ENCODE data around the gene RIC3. TPM values are rescaled to one million over a fixed set of nuclear protein-coding genes. Genes with fewer than 3 reads are reported as not detected.
A peak's percentile ranks its signal among the peaks of the same experiment; 100 is the strongest.

The RIC3 gene
- total RNA-seq, 1 experiment from 2014 or later, result 23.7 TPM

DNA sequence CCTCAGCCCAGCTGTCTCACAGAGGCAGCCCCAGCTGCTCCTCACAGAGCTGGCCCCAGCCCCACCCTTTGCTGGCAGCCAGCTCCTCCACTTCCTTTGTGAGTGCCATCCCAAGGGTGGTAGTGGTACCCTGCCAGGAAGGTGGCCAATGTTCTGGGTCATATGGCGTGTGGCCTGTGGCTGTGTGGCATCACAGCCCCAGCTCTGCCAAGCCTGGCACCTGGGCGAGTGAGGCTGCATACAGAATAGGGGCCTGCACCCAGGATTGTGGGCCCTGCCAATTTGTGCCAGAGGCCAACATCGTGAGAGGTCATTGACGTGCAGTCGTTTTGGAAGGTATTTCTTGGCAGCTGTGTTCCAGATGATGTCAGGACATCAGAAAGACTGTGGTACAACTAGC lies 77.1 kb downstream of the RIC3 start:
- Histone ChIP-seq H2BK5ac (ENCODE audit: insufficient read length, low read length) (no peak overlapping the region), H2AK5ac (ENCODE audit: insufficient read length, low read length) (no peak overlapping the region), H2BK12ac (ENCODE audit: insufficient read length, low read depth, low read length) (no peak overlapping the region), H3K27me3 (ENCODE audit: insufficient read depth, low read length) (no peaks in the 10 kb centered on the region), H3K4ac (ENCODE audit: low read depth, low read length) (no peak overlapping the region), H3K14ac (ENCODE audit: insufficient read depth, low read length) (no peak overlapping the region), H4K8ac (replicated peaks; ENCODE audit: insufficient read length, low read depth, low read length) (no peak overlapping the region), H3K79me1 (ENCODE audit: insufficient read depth, low read depth, low read length, poor library complexity, severe bottlenecking) (no peaks in the 10 kb centered on the region), H2AFZ (ENCODE audit: low read length) (no peak overlapping the region), H3K27ac (ENCODE audit: insufficient read length, low read depth, low read length) (no peak overlapping the region), H4K91ac (ENCODE audit: insufficient read length, low read depth, low read length) (no peak overlapping the region), H3K4me2 (ENCODE audit: insufficient read depth, insufficient read length, low read length) (no peak overlapping the region), H3K79me2 (ENCODE audit: insufficient read depth, low read length) (no peaks in the 10 kb centered on the region), H3K18ac (ENCODE audit: insufficient read length, low read depth, low read length) (no peak overlapping the region), H3K9me3 (ENCODE audit: control insufficient read depth, low read depth, low read length) (no peaks in the 10 kb centered on the region), H4K20me1 (ENCODE audit: control insufficient read depth, insufficient read depth, insufficient read length) (no peaks in the 10 kb centered on the region), H4K5ac (ENCODE audit: insufficient read length, low read depth, low read length) (no peak overlapping the region), H3K4me1 (ENCODE audit: insufficient read depth, low read length) (no peaks in the 10 kb centered on the region; the same call in 1 of the 2 replicates), H3T11ph (ENCODE audit: low read length) (no peak overlapping the region), H2BK15ac (ENCODE audit: low read depth, low read length) (no peak overlapping the region), H3K23me2 (ENCODE audit: insufficient read length, low read depth, low read length, poor library complexity, severe bottlenecking) (no peaks in the 10 kb centered on the region), H3K23ac (ENCODE audit: insufficient read length, low read depth, low read length) (no peak overlapping the region), H2BK120ac (ENCODE audit: low read depth, low read length, poor library complexity, severe bottlenecking) (no peak overlapping the region), H2BK20ac (ENCODE audit: low read depth, low read length, poor library complexity, severe bottlenecking) (no peak overlapping the region), H3K9ac (ENCODE audit: extremely low read depth, insufficient read length, low read length) (no peak overlapping the region), H3K56ac (ENCODE audit: insufficient read length, low read depth, low read length) (no peak overlapping the region)
- peaks cover 8 to 11% of the 10 kb centered on the region in 2 experiments for H3K4me1 Mint-ChIP-seq
- H3K27me3 Mint-ChIP-seq (ENCODE audit: low read depth), result peaks cover 2% of the 10 kb centered on the region
- TF ChIP-seq, protein P1, sequence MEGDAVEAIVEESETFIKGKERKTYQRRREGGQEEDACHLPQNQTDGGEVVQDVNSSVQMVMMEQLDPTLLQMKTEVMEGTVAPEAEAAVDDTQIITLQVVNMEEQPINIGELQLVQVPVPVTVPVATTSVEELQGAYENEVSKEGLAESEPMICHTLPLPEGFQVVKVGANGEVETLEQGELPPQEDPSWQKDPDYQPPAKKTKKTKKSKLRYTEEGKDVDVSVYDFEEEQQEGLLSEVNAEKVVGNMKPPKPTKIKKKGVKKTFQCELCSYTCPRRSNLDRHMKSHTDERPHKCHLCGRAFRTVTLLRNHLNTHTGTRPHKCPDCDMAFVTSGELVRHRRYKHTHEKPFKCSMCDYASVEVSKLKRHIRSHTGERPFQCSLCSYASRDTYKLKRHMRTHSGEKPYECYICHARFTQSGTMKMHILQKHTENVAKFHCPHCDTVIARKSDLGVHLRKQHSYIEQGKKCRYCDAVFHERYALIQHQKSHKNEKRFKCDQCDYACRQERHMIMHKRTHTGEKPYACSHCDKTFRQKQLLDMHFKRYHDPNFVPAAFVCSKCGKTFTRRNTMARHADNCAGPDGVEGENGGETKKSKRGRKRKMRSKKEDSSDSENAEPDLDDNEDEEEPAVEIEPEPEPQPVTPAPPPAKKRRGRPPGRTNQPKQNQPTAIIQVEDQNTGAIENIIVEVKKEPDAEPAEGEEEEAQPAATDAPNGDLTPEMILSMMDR (conservative IDR thresholded peaks at IDR 0.05), result no peak
- peaks cover 8 to 27% (median 18%) of the 10 kb centered on the region in 3 experiments; a peak in 6 of 7 replicates for H3K36me3 Mint-ChIP-seq (ENCODE audit: insufficient read depth in 1 of 3, low read depth in 3 of 3)
- no peak overlapping the region for H3K4me3 Mint-ChIP-seq
- H3K27ac Mint-ChIP-seq, result no peak overlapping the region
- H3K9me3 Mint-ChIP-seq, result peaks cover 0 to 2% of the 10 kb centered on the region in 2 experiments; a peak in 1 of 5 replicates
- peak; percentile 14 for DNase-seq
- WGBS (ENCODE audit: extremely low coverage, insufficient read length, low lambda C conversion rate), result no CpG with 5 or more reads among the region's 5 CpGs

All from H9 (cell line).